DMS79 (cell line): Measurements from ENCODE around the gene MPST.
A peak's percentile ranks its signal among the peaks of the same experiment; 100 is the strongest.

Experiments
- DNase-seq: peaks from one replicate; lab custom pipeline; 2025; lab: John Stamatoyannopoulos, UW

MPST gene

DNA sequence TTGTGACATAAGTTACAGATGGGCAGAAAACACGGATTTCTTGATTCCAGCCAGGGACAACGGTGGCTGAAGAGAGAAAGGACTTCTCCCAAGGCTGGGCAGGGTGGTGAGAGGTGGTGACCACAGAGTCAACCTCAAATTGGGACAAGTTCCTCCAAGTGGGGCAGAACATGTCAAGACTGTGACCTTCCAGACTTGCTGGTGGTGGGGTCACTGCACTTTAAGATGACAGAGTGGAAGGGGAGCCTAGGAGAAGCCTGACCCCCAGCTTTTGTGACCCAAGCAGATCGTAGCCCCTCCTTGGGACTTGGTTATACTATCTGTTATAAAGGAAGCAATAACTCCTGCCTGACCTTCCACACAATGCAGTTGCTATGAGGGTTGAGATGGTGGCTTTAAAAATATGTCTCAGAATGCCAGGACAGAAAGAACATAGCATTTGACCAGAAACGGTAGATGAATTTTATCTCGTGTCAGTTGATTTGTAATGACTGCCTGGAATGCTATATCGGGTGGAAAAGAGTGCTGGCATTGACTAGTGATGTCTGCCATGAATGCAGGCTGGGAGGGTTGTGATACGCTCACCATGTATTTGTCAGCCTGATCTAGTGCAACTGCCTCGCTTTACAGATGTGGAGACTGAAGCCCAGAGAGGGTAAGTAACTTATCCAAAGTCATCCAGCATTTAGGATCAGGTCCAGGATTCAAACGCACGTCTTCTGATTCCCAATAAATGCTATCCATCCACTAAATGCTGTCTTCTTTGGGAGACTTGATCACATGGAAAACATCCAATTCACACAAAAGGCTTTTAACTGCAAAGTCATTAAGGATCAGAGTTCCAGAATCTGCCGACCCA lies 18.6 kb upstream of the MPST start:
- DNase-seq, result no peak

GRCh38 chr22:37001826-37002225 lies 17.7 kb upstream of the MPST start:
- DNase-seq, result no peak

DNA sequence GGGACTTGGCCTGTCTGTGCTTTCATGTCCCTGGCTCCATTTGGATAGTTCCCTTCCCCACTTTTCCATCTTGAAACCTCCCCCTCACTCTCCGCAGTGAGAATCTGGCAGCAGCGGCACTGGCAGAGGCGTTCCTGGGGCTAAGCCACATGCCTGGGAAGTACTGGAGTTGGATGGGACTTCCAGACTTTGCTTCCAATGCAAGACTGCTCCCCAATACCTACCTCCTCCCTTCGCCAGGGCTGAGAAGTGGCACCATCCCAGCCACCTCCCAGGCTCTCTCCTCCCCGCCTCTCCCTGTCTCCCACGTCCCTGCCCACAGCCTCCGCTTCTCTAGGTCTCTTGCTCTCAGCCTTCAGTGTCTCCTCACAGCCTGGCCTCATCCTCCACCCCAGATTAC lies 16.9 kb upstream of the MPST start:
- no peak for DNase-seq

DNA sequence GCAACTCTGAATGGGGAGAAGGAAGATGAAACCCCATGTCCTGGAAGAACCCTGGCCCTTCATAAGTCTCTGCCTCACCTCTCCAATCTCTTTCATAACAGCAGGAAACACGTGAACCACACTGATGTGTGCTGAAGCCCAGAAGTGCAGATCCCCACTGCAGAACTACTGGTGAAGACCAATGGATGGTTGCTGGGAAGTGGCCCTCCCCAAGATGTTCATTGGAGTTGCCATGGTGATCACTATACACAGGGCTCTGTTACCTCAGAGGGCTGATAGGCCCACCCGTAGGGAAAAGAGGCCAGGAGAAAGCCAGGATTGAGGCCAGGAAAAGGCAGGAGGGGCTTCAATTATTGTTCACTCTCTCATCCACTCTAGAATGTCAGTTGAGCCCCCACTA lies 11.9 kb upstream of the MPST start:
- DNase-seq, result no peak

DNA sequence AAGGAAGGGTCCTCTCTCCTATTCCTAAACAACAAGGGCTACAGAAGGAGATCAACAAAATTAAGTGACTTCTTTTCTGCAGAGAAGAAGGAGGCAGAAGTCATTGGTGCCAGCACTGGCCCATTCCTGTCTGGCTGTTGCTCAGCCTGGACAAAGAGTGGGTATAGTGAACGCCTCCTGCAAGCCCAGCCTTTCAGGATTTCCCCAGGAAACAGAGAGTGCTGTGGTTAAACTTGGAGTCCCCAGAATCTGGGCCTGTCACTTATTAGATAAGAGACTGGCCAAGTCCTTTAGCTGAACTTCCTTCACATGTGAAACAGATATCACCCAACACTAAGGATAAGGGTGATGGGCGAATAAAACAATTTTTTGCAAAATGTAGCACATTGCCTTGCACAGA lies 11.2 kb upstream of the MPST start:
- DNase-seq, result no peak

DNA sequence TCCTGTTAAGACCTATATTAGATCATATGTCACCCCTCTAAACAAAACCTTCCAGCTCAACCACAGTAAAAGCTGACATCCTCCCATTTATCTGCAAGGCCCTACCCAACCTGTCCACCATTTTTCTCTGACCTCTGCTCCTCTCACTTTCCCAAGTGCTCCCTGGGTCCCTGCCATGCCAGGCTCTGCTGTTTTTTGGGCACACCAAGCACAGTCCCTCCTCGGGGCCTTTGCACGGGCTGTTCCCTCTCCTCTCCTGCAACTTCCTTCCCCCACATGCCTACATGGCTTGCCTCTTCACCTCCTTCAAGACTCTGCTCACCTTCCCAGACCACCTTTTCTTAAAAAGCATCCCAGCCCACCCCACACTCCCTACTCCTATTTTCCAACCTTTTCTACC lies 10.1 kb upstream of the MPST start:
- DNase-seq, result no peak

- DNase-seq, result no peak
These were observed 9.4 kb upstream of the MPST start for GRCh38 chr22:37010174-37010573.

- no peak for DNase-seq
These were observed 8.6 kb upstream of the MPST start for GRCh38 chr22:37010976-37011375.

DNA sequence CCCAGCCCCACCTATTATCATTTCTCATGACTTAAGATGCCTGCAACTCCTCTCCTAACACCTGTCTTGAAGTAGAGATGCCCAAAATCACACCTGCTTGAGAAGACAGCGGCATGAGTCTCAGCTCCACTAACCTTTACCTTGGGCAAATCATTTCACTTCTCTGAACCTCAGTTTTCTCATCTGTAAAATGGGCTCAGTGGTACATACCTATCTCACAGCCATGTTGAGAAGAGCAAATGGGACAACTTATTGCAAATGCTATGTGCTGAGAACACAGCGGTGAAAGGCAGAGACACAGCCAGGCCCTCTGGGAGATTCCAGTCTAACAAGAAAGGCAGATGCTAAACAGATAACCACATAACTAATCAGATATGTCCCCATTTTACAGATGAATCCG lies 8.1 kb upstream of the MPST start:
- no peak for DNase-seq

- no peak for DNase-seq
These were observed 7.2 kb upstream of the MPST start for GRCh38 chr22:37012262-37012904.

- no peak for DNase-seq
These were observed 6.6 kb upstream of the MPST start for GRCh38 chr22:37012956-37013355.

- DNase-seq, result no peak
These were observed 5.1 kb upstream of the MPST start for GRCh38 chr22:37014415-37014806.

- DNase-seq, result peak; percentile 43
These were observed 4.5 kb upstream of the MPST start for GRCh38 chr22:37014835-37015586.

DNA sequence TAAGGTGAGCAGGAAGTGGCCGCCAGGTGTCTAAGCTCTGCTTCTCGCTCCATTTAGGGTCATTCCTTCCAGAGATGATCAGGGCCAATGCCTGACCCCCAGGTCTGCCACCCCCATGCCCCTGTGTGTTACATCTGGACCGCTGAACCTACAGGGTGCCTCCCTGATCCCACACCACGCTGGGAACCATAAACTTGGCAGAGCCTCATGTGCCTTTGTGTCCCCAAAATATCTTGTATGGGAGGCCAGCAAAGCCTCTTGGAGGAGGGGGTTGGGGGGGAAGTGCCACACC lies 4.0 kb upstream of the MPST start:
- no peak for DNase-seq

DNA sequence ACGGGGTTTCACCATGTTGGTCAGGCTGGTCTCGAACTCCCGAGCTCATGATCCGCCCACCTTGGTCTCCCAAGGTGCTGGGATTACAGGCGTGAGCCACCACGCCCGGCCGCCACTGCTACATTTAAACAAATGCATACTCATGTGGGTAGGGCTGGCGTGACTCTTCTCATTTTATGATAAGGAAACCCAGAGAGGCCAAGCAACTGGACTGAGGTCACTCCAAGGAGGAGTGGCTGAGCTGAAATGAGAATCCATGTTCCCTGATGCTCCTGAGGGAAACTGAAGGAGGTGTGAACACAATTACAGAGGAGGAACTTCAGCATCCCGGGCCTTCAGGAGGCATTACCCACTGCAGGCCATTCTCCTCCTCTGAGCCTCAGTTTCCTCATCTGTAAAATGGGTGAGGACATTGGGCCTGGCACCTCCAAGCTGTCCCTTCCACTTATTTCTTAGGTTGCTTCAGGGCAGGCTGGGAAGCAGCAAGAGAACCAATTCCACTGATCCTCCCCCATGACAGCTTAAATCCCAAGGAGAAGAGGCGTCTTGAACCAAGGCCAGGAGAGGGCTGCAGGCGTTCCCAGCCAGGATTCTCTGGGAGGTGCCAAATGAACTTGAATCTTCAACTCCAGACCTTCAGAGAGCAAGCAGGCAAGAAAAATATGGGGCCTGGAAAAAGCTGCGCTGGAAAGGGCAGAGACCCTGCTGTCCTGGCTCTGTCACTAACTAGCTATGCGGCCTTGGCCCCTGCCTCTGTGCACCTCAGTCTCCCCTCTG lies 3.2 kb upstream of the MPST start:
- DNase-seq, result no peak

DNA sequence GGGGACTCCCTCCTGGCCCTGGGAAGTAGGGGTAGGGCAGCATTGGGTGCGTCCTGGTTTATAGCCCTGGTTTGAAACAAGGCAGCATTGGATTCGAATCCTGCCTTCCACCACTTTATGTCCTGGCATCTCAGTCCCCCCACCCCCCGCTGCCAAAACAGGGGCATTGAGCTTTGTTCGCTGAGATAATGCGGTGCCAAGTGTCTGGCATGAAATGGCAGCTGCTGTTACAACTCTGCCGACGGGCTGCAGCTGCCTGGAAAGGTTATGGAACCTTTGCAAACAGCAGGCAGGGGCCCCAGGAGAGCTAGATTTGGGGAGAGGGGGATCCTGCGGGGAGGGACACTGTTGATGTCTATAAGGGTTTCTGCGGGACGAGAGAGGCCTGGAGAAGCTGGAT lies 2.2 kb upstream of the MPST start:
- DNase-seq, result no peak

DNA sequence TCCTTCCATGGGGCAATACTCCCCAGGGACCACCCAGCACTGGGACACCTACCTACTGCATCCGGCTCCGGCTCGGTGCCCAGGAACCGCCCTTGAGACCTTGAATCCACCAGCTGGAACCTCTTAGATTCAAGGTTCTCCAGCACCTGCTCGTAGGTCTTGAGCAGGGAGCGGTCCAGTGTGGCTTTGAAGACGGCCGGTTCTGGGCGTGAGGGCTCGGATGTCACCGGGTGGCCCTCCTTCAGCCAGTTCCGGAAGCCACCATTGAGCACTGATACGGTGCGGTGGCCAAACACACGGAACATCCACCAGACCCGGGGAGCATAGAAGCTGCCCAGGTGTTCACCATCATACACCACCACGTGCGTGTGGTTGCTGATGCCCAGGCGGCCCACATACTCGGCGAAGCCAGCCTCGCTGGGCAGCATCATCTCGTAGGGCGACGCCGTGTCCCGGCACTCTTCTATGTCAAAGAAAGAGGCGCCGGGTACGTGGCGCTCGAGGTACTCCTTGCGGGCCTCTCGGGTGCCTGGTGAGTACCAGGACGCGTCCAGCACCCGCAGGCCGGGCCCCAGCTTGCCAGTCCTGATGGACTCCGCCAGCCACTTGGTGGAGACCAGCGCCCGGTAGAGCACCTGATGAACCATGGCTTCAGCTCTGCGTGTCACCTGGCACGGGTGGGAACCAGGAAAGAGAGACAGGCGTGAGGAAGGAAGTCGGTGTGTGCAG lies 1.3 kb upstream of the MPST start:
- no peak for DNase-seq

DNA sequence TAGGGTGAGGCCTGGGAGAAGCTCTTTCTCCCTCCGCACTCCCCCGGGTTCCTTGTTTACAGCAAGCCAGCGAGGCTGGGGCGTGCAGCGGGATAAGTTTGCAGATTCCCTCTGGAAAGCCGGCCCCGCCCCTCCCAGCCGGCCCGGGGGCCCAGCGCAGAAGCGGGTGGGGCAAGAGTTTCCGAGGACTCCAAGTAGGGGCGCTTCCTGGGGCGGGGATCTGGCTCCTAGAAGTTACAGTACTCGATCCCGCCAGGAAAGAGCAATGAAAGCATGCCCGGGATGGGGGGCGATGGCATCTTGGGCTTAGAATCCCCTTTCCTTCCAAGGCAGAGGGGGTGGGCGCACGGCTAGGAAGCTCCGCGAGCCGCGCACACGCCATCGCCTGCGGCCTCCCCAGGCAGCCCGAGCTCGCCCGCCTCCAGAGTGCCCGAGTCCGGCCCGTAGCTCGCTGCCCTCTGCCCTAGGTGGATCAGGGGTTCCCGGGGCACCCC lies 680 bp upstream of the MPST start:
- no peak for DNase-seq

GRCh38 chr22:37020192-37020479 lies 594 bp downstream of the MPST start:
- no peak for DNase-seq

- DNase-seq, result no peak
These were observed 1.5 kb downstream of the MPST start for GRCh38 chr22:37021041-37021440.

- DNase-seq, result no peak
These were observed 2.4 kb downstream of the MPST start for GRCh38 chr22:37021710-37022482.
